Measurements from ENCODE around the gene GRM7. TPM values are rescaled to one million over a fixed set of nuclear protein-coding genes. Genes with fewer than 3 reads are reported as not detected.

GRM7 gene
- total RNA-seq, 1 experiment from 2014 or later = 0.28 TPM

DNA sequence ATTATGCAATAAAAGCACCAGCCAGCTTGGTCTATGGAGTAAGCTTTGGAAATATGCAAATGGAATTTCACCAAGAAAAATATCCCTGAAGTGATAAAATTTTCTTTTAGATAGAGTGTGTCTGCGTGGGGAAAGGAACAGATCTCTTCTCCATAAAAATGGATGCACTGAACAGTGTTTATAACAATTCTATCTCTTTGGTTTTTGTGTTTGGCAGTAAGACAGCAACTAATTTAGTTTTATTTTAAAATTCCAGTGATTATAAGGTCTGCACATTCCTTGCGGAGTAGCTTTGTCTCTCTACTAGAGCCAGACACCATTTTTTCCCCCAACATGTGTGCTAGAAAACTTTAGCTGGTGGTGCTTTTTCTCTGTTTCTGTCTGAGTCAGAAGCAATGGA lies 712.4 kb downstream of the GRM7 start:
- peaks cover 14 to 21% of the 10 kb centered on the region in 2 experiments for H3K9me3 Mint-ChIP-seq
- DNase-seq = no peak
- no peak overlapping the region for H2AK5ac ChIP-seq (ENCODE audit: insufficient read length, low read length)

More for the DNA sequence above, 712.4 kb downstream of the GRM7 start:
- Histone ChIP-seq H2BK120ac (ENCODE audit: low read depth, low read length, poor library complexity, severe bottlenecking) (no peak overlapping the region), H4K8ac (replicated peaks; ENCODE audit: insufficient read length, low read depth, low read length) (no peak overlapping the region), H2BK5ac (ENCODE audit: insufficient read length, low read length) (no peak overlapping the region), H2AFZ (ENCODE audit: low read length) (no peak overlapping the region), H3K18ac (ENCODE audit: insufficient read length, low read depth, low read length) (no peak overlapping the region), H3K79me1 (ENCODE audit: insufficient read depth, low read depth, low read length, poor library complexity, severe bottlenecking) (no peaks in the 10 kb centered on the region), H3K23me2 (ENCODE audit: insufficient read length, low read depth, low read length, poor library complexity, severe bottlenecking) (no peaks in the 10 kb centered on the region), H3K27ac (ENCODE audit: insufficient read length, low read depth, low read length) (no peak overlapping the region), H4K20me1 (ENCODE audit: control insufficient read depth, insufficient read depth, insufficient read length) (no peaks in the 10 kb centered on the region), H3K4me2 (ENCODE audit: insufficient read depth, insufficient read length, low read length) (no peak overlapping the region), H4K91ac (ENCODE audit: insufficient read length, low read depth, low read length) (no peak overlapping the region), H3K4ac (ENCODE audit: low read depth, low read length) (no peak overlapping the region), H2BK20ac (ENCODE audit: low read depth, low read length, poor library complexity, severe bottlenecking) (no peak overlapping the region), H3K14ac (ENCODE audit: insufficient read depth, low read length) (no peak overlapping the region), H3T11ph (ENCODE audit: low read length) (no peak overlapping the region), H3K23ac (ENCODE audit: insufficient read length, low read depth, low read length) (no peak overlapping the region), H3K4me1 (ENCODE audit: insufficient read depth, low read length) (no peaks in the 10 kb centered on the region), H3K56ac (ENCODE audit: insufficient read length, low read depth, low read length) (no peak overlapping the region), H3K27me3 (ENCODE audit: insufficient read depth, low read length) (no peaks in the 10 kb centered on the region), H3K9me3 (ENCODE audit: control insufficient read depth, low read depth, low read length) (no peaks in the 10 kb centered on the region), H2BK12ac (ENCODE audit: insufficient read length, low read depth, low read length) (no peak overlapping the region), H3K79me2 (ENCODE audit: insufficient read depth, low read length) (no peaks in the 10 kb centered on the region), H2BK15ac (ENCODE audit: low read depth, low read length) (no peak overlapping the region), H3K9ac (ENCODE audit: extremely low read depth, insufficient read length, low read length) (no peak overlapping the region), H4K5ac (ENCODE audit: insufficient read length, low read depth, low read length) (no peak overlapping the region)
- H3K4me1 Mint-ChIP-seq = peaks cover 4 to 6% of the 10 kb centered on the region in 2 experiments; a peak in 2 of 4 replicates
- H3K4me3 Mint-ChIP-seq = no peak overlapping the region
- WGBS (ENCODE audit: extremely low coverage, insufficient read length, low lambda C conversion rate) = no CpG with 5 or more reads among the region's 2 CpGs
- H3K27me3 Mint-ChIP-seq (ENCODE audit: low read depth) = no peaks in the 10 kb centered on the region; the same call in 1 of the 2 replicates
- H3K27ac Mint-ChIP-seq = no peak overlapping the region
- TF ChIP-seq, protein P1, sequence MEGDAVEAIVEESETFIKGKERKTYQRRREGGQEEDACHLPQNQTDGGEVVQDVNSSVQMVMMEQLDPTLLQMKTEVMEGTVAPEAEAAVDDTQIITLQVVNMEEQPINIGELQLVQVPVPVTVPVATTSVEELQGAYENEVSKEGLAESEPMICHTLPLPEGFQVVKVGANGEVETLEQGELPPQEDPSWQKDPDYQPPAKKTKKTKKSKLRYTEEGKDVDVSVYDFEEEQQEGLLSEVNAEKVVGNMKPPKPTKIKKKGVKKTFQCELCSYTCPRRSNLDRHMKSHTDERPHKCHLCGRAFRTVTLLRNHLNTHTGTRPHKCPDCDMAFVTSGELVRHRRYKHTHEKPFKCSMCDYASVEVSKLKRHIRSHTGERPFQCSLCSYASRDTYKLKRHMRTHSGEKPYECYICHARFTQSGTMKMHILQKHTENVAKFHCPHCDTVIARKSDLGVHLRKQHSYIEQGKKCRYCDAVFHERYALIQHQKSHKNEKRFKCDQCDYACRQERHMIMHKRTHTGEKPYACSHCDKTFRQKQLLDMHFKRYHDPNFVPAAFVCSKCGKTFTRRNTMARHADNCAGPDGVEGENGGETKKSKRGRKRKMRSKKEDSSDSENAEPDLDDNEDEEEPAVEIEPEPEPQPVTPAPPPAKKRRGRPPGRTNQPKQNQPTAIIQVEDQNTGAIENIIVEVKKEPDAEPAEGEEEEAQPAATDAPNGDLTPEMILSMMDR (conservative IDR thresholded peaks at IDR 0.05) = no peak
- peaks cover 9 to 17% (median 13%) of the 10 kb centered on the region in 3 experiments; a peak in 5 of 7 replicates for H3K36me3 Mint-ChIP-seq (ENCODE audit: insufficient read depth in 1 of 3, low read depth in 3 of 3)
